NCI-H69 (cell line): ENCODE results near the gene CD79B.

ENCODE experiments used
- DNase-seq: peaks from one replicate; lab custom pipeline; 2025; lab: John Stamatoyannopoulos, UW

CD79B gene

DNA sequence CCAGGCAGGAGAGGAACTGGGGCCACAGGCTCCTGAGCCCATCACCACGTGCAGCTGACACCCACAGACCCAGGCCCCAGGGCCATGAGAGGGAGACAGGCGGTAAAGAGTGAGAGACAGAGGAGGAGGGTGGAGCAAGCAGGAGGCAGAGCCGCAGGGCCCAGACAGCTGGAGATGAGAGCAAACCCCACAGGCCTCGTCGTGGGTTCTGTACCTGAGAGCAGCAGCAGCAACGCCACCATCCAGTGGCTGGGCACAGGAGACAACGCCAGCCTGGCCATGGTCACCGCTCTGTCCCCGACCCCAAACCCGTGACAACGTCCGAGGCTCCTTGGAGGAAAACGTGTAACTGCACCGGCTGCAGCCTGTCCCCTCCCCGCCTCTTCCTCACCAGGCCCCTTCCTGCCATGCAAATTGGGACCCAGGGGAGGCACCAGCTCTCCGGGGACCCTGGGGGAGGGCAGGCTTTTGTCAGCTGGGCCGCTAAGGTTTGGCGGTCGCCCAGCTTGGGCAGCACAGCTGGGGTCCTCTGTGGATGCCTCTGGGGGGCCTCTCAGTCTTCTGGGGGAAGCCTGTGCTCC is at the start of gene CD79B:
Gene CD79B, minus strand, starts transcription at position 351 of the 581 bp plus-strand sequence. Its CDS starts 70 bp downstream, at position 281.
- no peak for DNase-seq

DNA sequence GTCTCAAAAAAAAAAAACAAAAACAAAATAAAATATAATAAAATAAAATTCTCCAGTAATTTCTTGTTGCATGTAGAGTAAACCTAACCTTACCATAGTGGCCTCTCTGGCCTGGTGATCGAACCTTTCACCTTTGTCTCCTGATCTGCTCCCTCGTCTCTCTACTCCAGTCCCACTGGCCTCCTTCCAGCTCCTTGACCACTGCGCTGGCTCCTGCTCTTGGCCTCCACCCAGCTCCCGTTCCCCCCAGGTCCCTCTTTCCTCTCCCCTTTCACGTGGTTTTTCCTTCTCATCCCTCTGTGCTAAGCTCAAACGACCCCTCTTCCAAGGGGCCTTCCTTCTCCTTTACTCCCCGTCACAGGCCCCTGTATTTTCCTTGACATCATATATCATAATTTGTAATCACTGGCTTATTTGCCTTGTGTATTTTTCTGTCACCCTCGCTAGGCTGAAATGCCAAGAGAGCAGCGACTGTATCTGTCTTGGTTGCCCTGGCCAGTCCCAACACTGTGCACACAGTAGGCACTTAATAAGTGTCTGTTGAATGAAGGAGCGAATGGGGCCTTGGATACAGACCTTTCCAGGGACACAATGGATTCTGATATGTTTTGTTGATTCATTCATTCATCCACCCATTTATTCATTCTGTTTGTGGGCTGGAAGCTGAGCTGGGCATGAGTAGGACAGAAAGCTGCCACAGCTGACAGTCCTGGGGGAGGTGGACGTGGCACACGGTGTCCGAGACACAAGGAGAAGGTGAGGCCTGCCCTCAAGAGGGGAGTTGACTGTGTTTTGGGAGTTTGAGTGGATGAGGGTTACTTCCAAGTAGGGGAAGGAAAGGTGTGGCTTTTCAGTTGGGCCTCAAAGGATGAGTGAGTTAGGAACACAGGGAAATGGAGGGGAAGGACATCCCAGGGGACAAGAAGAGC is 46.4 kb upstream of the CD79B start:
- DNase-seq, result no peak

DNA sequence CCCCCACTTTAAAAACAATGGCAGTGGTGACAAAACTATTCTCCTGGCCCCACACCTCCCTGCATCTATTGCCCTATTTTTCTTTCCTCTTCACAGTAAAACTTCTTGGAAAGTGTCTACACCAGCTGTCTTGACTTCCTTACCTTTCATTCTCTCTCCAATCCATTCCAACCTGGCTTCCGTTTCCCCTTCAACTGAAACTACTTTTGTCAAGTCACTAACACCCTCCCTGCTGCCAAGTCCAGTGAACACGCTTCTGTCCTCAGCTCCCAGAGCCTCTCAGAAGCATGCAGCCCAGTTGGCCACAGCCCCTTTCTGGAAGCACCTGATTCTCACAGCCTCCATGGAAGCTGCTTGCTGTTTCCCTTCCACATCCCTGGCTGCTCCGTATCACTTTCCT is 44.6 kb upstream of the CD79B start:
- no peak for DNase-seq

DNA sequence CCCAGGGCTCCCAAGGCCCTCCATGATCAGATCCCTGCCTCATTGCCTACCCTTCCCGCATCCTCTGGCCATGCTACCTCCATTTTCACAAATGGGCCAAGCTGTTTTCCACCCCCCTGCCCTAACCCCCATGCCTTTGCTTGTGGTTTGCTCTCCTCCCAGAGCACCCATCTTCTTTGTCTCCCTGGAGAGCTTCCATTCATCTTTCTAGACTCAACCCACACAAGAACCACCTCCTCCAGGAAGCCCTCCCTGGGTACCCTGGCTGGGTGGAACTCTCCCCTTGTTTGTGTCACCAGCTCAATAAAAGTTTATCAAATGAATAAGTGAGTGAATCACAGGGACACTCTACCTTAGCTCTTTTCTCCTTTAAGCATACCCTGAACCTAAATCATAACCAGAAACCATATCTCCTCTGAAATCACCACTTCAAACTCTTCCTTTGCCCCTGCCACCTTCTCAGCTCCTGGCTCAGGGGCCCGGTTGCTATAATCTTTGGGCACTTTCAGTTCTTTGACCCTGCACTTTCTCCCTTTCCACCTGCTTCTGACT is 43.5 kb upstream of the CD79B start:
- DNase-seq, result no peak

DNA sequence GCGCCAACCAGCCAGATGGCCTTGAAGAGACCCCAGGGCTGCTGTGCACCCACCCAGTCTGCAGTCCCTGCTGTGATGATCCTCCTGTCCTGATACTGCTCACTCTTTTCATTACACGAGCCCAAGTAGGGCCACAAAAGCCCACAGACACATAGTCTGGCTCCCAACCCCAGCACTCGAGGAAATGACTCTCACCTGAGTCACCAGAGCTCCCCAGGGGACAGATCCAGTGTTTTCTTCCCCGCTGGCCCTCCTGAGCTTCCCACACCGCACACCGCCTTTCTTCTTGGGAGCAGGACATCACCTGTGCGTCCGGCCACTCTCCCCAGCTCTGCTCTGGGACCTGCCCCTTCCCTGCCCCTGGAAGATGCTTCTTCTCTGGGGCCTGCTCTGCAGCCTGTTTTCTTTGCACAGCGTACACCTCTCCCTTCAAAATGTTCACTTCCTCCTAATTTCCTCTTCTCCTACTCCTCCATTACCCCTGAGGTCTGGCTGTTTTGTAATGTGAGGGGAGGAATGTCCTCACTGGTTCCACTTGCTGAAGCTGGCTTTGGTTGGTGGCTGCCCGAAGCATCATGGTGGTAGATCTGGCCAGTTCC is 42.6 kb upstream of the CD79B start:
- DNase-seq, result no peak

DNA sequence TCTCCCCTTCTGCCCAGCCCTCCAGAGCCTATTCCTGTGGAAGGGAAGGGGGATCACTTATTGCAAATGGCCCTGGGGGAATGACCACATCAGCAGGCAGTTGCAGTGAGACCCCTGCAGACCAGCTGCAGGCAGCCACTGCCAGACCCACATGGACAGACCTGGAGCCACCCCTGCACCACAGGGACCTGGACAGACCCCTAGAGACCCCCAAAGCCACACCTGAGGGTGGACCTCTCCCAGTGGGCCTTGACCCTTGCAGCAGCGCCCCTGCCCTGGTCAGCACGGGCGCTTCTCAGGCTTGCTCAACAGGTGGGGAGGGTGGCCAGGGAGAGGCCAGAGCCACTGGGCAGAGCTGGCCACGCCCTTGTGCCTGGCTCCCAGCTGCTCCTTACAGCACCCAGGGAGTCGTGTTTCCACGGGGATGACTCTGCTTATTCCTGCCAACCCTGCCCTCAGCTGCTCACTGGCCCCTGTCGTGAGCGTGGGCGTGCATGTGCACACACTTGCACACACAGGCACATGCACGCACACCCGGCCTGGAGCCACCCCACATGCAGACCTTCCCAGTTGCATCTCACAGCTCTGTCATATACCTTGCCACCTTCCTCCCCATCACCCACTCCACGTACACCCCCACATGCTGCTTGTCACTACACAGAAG is 41.9 kb upstream of the CD79B start:
- DNase-seq, result peak; percentile 40

DNA sequence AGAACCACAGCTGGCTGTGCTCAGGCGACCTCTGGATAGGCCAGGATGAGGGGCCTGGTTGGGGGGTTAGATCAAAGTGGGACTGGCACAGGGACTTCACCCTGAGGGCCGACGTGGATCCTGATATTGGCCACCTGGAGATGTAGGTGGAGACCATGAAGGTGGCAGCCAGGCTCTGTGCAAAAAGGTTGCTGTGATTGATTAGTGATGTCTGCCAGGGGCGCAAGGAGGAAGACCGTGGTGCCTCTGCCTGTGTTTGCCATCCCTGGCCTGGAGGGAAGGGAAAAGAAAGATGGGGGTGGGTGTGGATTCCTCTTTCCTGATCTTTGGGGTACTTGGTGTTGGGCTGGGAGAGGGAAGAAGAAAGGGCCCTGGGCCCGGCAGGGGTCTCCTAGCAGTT is 41.1 kb upstream of the CD79B start:
- no peak for DNase-seq

DNA sequence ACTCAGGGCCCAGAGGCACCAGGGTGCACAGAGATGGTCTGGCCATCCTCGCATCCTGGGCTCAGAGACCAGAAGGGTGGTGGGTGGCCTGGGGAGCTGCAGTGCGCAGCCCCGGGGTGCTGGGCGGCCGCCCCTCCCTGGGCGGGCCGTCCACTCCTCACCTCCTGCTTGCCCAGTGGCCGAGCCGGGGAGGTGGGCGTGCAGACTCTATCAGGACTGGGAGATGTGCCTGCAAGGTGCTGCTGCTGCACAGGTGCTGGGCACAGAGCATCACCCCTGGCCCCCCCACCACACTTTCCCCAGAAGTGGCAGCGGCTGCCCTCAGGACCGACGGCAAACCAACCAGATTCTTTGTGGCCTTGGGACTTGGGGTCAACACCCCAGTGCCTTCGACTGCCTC is 40.7 kb upstream of the CD79B start, which contains the start of gene SCN4A:
Gene SCN4A, minus strand, starts transcription at position 123 of the 400 bp plus-strand sequence. Its CDS starts 77 bp downstream, at position 46.
- DNase-seq, result no peak

DNA sequence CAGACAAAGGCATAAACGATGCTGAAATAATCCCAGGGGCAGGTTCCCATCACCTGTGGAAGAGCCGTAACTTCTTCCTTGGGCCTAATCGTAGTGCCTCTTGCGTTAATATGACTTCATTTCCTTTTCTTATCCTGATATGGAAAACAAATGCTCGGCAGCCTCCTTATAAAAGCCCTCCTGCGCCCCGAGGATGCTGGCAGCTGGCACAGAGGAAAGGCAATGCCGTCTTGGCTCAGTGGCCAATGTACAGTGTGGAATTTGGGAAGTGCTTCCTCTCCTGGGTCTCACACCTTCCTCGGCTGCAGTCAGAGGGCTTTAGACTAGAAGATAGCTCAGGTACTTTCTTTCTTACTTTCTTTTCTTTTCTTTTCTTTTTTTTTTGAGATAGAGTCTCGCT is 37.1 kb upstream of the CD79B start:
- no peak for DNase-seq

DNA sequence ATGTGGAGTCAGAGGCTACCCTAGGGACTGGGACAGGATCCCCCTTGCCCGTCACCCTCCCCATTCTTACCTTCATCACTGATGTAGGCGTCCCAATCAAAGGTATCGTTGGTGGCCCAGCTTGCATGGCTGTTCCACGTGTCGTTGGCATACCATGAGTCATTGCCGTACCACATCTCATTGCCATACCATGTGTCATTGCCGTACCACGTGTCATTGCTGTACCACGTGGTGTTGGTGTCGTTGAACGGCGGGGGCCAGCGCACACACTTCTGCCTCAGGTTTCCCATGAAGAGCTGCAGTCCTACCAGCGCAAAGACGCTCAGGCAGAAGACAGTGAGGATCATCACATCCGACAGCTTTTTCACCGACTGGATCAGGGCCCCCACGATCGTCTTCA is 35.8 kb upstream of the CD79B start:
- DNase-seq, result no peak

DNA sequence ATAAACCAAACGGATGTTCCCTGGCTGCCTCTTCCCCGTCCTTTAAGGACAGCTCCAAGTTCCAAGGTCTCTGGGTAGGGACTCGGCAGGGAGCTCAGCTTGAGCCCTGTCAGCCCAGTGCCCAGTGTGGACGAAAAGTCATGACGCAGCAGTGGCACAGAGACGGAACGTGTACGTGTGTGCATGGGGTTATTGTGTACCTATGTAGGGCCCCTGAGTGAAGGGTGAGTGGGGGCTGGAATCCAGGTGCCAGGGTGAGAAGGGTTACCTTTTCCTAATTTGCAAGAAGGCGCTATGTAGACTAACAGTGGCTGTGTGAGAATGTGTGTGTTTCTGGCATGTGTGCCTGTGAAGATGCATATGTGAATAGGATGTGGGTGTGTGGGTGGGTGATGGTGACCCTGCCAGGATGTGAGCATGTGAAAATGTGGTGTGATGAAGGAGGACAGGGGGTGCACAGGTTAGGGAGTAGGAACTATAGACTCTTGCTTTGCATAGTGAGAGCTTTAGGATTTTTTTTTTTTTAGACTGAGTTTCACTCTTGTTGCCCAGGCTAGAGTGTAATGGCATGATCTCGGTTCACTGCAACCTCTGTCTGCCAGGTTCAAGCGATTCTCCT is 34.6 kb upstream of the CD79B start:
- DNase-seq, result no peak

DNA sequence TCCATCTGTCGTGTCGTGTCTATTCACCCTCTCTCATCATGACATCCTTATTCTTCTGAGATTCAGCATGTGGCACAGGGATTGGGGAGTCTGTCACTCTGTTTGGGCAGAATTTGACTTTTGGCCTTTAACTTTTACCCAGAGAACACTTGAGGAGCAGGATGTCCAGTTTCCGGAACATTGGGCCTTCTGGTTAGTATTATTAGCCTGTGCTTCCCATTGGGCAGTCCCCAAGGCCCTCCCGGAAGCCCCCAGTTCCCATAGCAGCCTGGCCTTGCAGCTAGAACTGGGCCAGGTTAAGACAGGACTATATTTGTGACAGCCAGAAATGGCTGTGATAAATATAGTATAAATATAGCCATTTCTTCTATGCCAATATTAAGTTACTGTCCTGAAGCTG is 31.0 kb upstream of the CD79B start:
- no peak for DNase-seq

DNA sequence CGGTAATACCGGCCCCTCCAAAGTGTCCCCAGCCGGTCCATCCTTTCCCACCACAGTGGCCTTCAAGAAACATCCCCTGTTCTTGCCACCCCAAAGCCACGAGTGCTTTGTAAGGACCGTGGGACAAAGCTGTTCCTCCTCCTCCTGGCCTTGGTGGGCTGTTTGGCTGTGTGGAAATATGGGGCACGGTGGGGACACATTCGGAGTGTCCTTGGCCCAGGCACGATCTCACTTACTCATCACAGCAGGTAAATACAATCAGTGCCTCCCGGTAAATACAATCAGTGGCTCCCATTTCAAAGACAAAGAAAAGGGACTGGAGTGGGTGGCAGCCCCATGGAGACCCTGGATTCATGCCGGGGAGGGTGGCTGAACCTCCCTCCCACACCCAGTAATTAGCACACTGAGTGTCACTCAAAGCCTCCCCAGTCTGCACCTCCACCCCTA is 30.2 kb upstream of the CD79B start:
- peak; percentile 87 for DNase-seq

DNA sequence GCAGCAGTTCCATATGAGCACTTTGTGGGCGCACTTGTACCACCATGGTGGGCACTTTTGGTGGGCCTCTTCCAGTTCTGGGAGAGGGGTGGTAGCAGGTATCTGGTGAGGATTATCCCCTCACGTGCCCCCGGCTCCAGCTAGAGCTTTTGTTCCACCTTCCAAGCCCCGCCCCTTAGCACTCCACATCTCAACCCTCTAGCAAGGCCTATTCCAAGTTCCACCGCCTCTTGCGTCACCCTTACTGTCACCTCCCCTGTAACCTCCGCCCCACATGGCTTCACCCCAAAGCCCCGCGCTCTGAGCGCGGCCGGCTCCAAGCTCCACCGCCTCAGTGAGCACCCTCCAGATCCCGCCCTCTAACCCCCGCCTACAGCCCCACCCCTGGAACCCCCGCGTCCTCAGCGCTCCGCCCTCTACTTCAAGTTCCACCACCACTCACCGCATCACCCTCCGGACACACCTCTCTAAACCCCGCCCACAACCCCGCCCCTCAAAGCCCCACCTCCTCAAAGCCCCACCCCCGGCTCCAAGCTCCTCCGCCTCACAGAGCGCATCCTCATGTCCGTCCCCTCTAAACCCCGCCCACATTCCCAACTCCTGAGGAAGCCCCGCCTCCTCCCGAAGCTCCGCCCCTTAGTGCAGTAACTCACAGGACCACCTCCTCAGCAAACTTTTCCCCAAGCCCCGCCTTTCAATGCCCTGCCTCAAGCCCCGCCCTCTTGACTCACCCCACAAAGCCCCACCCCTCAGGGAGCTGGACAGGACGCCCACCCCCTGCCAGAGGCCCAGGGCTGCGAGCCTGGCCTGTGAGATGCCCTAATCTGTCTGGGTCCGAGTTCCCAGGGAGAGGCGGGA is 29.5 kb upstream of the CD79B start:
- peak; percentile 92 for DNase-seq

DNA sequence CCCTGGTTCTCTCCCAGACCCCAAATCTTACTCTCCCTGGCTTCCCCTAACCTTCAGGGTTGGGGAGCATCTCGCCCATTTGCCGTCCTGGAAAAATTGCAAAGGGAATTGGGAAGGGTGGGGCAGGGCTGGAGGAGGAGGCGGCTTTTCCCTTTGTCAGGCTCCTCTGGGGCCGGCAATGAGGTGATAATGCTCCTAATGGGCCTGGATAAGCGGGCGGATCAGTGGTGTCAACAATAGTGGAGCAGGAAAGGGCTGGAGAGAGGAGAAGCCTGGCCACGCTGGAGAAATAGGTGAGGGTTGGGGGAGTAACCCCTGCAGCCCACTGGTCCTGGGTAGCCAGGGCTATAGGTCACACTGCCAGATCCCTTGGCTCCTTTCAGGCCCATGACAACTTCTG is 28.3 kb upstream of the CD79B start:
- DNase-seq, result peak; percentile 53

DNA sequence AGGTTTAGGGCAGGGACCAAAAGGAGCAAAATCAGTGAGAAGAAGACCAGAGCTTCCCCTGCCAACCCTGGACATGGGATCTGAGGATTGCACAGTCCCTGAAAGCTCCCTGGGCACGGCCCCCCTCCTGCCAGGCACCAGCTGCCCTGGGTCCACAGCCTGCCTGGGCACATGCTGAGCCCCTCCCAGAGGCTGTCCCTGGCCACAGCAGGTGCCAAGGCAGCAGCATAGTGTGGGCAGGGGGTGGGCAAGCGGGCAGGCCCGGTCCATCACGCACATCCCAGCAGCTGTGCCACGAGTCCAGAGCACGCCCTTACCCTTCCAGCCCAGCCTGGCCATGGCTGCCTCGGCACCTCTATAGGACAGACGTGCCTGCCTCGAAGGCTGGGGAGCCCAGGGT is 27.9 kb upstream of the CD79B start:
- peak; percentile 65 for DNase-seq

DNA sequence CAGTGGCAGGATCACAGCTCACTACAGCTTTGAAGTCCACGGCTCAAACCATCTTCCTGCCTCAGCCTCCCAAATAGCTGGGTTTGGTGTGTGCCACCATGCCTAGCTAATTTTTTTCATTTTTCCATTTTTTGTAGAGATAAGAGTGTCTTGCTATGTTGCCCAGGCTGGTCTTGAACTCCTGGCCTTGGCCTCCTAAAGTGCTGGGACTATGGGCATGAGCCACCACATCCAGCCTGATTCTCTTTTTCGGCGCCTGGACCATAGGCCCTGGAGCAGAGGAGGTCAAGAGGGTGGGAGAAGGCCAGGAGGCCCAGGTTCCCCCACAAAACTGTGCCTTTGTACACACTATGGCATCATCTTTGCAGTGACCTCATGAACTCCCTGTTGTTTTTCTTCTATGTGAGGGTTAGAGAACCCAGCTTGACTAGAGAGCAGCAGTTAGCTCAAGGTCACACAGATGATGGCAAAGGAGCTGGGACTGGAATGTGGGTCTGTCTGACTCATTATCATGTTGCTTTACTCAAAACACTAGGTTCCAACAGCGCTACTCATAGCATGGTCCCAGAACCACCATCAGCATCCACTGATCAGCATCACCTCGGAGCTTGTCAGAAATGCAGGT is 24.3 kb upstream of the CD79B start:
- no peak for DNase-seq

DNA sequence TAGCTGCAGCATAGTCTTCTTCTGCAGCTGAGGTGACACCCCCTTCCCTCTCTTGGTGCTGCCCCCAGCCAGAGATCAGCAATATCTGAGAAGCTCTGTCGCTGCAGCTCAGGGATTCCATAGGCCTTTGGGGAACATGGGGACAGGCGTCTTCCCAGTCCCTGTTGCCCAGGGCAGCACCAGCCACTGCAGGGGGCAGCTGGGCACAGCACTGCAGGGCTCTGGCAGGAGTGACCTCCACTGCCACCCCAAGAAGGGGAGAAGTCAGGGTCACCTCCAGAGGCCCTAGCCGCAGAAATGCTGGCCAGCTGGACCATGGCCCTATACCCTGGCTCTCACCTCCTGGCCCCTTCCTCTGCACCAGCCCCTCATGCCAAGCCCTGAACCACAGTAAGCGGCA is 23.7 kb upstream of the CD79B start:
- no peak for DNase-seq

DNA sequence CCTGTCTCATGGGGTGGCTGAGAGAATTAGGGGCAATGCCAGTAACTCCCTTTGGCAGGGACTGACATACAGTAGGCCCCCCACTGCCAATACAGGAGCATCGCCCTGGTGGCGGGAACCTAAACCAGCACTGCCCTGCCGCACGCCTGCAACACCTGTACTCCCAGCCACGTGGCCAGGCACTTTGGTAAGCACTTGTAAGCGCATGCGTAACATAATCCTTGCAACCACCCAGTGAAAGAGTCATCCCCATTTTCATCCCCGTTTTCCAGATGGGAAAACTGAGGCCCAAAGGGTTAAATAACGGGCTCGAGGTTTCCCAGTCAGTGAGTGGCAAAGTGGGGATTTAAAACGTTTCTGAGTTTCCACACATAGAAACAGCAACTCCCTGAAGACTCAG is 23.1 kb upstream of the CD79B start:
- no peak for DNase-seq

DNA sequence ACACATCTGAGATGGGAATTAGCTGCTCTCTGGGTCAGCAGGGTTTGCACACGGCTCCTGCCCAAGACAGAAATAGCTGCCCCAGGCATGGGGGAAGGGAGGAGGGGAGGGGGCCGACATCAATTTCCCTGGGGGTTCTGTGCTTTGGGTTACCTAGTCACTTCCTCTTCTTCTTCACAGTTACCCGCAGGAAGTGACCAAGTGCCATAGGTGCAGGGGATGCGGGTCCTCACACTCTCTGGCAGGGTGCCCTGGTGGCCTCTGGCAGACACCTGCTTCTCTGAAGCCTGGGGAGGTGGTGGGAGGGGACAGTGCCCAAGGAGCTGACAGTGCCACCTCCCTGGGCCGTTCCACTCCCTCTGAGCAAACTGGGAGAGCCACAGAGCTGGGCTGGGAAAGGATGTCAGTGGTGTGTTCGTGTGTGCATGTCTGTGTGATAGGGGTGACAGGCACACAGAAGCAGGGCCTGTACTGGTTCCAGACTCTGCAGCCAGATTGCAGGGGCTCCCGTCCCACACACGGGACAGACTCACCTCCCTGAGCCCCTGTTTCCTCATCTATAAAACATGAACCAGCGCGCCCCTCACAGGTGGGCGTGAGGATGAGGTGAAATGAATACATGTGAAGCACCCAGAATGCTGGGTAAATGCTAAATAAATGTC is 22.4 kb upstream of the CD79B start:
- peak; percentile 57 for DNase-seq
